ENCODE results near the gene PADI3. TPM values are rescaled to one million over a fixed set of nuclear protein-coding genes. Genes with fewer than 3 reads are reported as not detected.

The PADI3 gene
- total and polyA plus RNA-seq, 2 experiments from 2014 or later: 0.37 to 0.80 TPM

GRCh38 chr1:17264470-17264869 lies 15.6 kb downstream of the PADI3 start (continued):
- TF ChIP-seq, protein P1, sequence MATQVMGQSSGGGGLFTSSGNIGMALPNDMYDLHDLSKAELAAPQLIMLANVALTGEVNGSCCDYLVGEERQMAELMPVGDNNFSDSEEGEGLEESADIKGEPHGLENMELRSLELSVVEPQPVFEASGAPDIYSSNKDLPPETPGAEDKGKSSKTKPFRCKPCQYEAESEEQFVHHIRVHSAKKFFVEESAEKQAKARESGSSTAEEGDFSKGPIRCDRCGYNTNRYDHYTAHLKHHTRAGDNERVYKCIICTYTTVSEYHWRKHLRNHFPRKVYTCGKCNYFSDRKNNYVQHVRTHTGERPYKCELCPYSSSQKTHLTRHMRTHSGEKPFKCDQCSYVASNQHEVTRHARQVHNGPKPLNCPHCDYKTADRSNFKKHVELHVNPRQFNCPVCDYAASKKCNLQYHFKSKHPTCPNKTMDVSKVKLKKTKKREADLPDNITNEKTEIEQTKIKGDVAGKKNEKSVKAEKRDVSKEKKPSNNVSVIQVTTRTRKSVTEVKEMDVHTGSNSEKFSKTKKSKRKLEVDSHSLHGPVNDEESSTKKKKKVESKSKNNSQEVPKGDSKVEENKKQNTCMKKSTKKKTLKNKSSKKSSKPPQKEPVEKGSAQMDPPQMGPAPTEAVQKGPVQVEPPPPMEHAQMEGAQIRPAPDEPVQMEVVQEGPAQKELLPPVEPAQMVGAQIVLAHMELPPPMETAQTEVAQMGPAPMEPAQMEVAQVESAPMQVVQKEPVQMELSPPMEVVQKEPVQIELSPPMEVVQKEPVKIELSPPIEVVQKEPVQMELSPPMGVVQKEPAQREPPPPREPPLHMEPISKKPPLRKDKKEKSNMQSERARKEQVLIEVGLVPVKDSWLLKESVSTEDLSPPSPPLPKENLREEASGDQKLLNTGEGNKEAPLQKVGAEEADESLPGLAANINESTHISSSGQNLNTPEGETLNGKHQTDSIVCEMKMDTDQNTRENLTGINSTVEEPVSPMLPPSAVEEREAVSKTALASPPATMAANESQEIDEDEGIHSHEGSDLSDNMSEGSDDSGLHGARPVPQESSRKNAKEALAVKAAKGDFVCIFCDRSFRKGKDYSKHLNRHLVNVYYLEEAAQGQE (IDR thresholded peaks at IDR 0.05; ENCODE audit: unreplicated experiment): no peak
- no peak for TF ChIP-seq CTCF (conservative IDR thresholded peaks at IDR 0.05; ENCODE audit: low read depth in 2 of 2)
- TF ChIP-seq ETS1 (IDR thresholded peaks at IDR 0.05): no peak
- no peak for TF ChIP-seq ZNF331 (CRISPR knock-in tag; IDR thresholded peaks at IDR 0.05; ENCODE audit: low read depth)
- TF ChIP-seq CREB1 (CRISPR knock-in tag; IDR thresholded peaks at IDR 0.05; ENCODE audit: low read depth): no peak
- no peak for TF ChIP-seq POLR2AphosphoS5 (IDR thresholded peaks at IDR 0.05; ENCODE audit: low read depth)

DNA sequence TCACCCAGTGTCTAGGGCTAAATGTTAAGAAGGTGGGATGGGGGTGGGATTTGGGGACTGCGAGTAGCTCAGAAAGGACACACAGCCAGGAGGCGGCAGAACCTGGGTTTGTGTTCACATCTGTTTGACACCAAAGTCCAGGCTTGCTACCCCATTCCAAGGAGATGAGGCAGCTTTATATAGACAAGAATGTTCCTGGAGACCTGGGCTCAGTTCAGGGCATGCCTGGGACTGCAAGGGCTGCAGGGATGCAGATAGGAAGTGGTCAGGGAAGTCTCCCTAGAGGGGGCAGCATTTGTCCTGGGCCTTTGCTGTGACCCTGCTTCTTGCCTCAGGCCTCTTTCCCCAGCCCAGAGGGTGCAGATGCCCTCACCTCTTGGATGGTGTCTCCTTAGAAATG lies 16.3 kb downstream of the PADI3 start:
- Histone ChIP-seq H3K4me1 (ENCODE audit: insufficient read depth) (no peaks in the 10 kb centered on the region), H2AFZ (peak overlapping the region; percentile 91), H3K4me2 (no peak overlapping the region), H3K27me3 (ENCODE audit: insufficient read depth) (no peaks in the 10 kb centered on the region), H3K36me3 (ENCODE audit: insufficient read depth) (no peaks in the 10 kb centered on the region), H3K9me2 (ENCODE audit: insufficient read depth) (no peaks in the 10 kb centered on the region), H3K4me3 (no peak overlapping the region), H4K20me1 (replicated peaks; ENCODE audit: insufficient read depth) (no peaks in the 10 kb centered on the region), H3F3A (replicated peaks; ENCODE audit: low read depth) (no peaks in the 10 kb centered on the region), H3K79me2 (replicated peaks; ENCODE audit: insufficient read depth) (no peaks in the 10 kb centered on the region), H3K27ac (ENCODE audit: low read depth) (no peak overlapping the region)
- DNase-seq (ENCODE audit: low spot score): peak; percentile 49
- H3K9me3 Mint-ChIP-seq: no peaks in the 10 kb centered on the region
- H3K4me1 Mint-ChIP-seq: no peaks in the 10 kb centered on the region
- no peak overlapping the region for H3K27ac Mint-ChIP-seq
- peak; percentile 90 for ATAC-seq
- TF ChIP-seq EZH2phosphoT487 (IDR thresholded peaks at IDR 0.05; ENCODE audit: unreplicated experiment) (no peak), CTCF (conservative IDR thresholded peaks at IDR 0.05; ENCODE audit: low read depth in 2 of 2) (peak; percentile 20 to 51; a peak in 3 of 4 replicates)
- H3K36me3 Mint-ChIP-seq (ENCODE audit: low read depth): no peaks in the 10 kb centered on the region
- H3K27me3 Mint-ChIP-seq (ENCODE audit: insufficient read depth, low read depth, poor library complexity): no peaks in the 10 kb centered on the region
- no peak overlapping the region for H3K4me3 Mint-ChIP-seq

All from GM23338 (cell line).